EL (cell line): ENCODE measurements around the gene VAT1L.
"Not testable (repeated sequence)": the region's sequence is repeated elsewhere in the genome, so short reads cannot be mapped to it uniquely, and the experiment has no call there.

ENCODE experiments used
- DNase-seq: peaks from one replicate; pipeline ENCODE4 v3.0.0-alpha.2; 2016

The VAT1L gene

DNA sequence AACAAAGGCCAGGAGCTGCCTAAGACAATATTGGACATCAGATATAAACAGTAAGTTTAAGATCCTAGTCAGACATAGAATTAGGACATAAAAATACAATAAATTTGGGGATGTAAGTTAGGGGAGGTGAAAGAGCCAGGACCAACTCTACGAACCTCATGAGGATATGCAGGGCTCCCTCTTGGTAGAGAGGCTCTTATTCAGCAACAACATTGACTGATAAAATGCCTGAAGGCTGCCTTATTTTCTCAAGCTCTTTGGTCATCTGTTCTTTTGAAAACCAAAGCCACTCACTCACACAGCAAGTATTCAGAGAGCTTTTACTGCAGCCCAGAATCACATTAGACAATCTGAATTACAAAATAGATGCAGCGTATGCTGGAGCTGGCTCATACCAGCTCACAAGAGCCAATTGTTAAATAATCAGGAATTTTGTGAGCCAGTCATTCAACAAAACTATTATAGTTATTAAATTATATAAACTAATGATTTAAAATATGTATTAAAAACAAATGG, 125.4 kb downstream of the VAT1L start:
- DNase-seq: no peak

DNA sequence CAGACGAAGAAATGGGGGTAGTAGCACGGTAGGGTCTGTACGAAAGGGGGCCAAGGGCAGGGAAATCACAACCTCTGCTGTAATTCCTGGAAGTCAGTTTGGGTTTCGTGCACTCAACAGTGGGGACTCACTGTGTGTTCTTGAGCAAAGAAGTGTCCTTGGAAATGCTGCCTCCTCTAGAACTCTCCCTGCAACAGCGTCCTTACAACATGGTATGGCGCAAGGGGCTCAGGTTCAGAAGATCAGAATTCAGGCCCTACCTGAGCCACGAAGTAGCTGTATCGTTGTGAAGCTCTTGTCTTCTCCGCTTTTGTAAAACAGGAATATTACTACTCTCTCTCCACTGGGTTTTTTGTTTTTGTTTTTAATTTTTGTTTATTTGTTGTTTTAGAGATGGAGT, 127.7 kb downstream of the VAT1L start:
- no peak for DNase-seq

DNA sequence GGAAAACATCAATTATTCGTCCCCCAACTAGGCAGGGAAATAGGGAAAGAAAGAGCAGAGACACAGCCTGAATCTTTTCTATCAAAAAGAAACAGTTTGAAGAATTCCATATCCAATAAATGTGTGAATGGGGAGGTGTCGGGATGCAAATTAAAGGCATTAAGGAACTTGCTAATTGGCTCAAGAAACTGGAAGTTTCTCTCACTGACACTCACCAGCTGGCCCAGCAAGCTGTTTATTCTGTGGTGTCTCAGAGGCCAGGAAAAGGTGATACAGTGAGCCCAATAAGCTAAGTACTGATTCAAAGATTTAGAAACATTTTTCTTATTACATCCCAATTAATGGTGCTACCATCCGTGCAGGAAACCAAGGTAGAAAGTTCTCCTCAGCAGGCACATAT, 129.6 kb downstream of the VAT1L start:
- no peak for DNase-seq

DNA sequence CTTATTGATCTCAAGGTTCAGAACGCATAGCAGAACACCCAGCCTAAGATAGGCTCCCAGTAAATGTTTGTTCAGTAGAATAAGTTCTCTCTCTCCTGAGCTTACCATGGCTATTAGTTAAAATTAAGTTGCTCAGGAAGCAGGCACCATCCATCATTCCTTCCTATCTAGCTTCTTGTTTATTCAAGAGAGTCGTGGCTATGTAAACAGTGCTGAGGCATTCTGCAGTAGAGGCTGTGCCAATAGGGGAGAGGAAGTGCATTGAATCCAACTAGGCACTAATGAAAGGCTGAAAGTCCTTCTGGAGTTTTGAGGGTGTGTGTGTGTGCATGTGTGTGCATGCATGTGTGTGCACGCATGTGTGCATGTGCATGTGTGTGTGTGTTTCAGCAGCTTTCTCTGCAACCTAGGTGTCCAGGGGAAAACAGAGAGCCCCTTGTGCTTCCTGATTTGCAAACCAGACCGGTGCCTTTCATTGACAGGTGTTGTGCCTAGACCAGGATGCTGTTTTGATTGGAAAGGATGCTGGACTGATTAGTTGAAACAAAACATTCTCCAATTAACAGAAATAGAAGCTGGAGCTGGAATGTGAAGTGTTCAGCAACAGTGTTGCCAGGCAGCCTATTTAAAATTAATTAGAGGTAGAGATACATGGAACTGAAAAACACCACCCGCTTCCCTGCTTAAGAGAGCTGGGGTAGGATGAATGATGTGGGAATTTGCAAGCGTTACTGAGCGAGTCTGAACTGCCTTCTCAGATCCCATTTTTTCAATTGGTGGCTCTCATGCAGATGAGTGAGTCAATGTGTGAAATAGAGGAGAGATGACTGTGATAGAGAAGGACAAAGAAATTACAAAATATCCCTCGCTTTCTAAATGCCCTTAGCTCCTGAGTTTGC, 130.7 kb downstream of the VAT1L start:
- no peak for DNase-seq

DNA sequence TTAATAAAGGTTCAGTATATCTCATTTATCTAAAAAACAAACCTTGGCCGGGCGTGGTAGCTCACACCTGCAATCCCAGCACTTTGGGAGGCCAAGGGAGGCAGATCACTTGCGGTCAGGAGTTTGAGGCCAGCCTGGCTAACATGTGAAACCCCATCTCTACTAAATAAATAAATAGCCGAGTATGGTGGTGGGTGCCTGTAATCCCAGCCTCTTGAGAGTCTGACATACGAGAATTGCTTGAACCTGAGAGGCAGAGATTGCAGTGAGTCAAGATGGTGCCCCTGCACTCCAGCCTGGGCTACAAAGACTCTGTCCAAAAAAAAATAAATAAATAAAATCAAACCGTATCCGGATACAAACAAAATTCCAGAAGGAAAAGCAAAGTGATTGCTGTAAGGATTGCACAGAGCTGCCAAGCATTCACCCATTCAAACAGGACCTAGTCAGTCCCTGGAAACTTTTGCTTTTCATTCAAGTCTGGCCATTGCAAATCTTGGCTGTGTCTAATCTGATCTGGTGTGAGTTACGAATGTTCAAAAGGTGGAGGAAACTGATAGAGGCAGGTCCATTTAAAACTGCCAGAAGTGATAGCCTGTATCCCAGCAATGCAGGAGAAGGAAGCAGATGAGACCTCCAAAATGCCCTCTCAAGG, 131.5 kb downstream of the VAT1L start:
- no peak for DNase-seq

DNA sequence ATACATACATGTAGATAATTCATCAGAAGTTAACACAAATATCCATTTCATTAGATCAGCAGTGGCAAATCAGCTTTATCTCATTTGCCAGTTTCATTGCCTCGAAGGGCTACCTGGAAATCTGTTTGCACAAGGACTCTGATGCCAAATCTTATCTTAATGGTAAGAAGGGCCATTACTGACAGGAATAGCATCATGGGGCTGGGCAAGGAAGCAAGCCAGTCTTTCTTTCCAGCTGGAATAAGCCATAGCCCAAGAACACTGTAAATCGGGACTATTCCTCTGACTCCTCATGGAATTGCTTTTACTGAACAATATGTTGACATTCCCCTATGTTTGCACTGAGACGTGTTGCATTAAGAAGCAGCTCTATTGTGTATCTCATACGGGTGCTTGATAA, 132.6 kb downstream of the VAT1L start:
- no peak for DNase-seq

DNA sequence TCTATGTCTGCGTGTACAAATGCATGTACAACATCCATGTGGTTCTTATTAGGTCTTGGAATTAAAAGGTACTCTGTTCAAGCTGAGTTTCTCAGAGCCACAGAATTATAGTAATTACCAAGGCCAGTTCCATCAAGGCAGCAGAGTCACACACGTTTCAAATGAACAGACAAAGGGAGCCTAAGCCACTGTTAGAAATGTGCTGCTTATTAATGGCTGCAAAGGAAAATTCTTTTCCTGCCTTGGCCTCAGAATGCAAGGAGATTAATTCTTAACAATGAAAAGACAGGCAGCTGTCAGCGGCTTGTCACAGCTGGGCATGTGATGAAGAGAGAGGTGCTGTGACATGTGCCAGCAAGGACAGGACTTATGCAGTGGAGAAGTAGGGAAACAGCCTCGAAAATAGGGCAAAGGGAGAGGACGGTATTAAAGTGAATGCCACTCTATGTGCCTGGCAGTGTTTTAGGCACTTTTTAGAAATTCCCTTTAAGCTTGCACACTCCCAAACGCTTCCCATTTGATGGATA, 133.9 kb downstream of the VAT1L start:
- no peak for DNase-seq

DNA sequence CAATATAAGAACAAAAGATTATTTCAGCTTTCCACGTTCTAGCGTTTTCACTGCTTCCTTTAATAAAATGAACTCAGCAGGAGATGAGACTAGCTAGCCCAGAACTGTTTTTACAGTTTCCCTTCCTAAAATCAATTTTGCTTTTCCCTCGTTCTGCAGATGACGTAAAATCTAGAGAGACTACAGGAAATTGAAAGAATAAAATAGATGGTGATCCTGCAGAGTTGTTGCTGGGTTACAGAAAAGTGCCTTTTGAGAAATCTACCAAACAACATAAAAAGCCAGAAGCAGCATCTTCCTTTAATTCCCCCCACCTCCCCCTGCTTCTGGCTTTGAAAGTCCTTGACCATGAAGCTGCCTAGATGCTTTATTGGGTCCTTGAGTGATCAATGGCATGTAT, 137.2 kb downstream of the VAT1L start:
- DNase-seq: no peak

DNA sequence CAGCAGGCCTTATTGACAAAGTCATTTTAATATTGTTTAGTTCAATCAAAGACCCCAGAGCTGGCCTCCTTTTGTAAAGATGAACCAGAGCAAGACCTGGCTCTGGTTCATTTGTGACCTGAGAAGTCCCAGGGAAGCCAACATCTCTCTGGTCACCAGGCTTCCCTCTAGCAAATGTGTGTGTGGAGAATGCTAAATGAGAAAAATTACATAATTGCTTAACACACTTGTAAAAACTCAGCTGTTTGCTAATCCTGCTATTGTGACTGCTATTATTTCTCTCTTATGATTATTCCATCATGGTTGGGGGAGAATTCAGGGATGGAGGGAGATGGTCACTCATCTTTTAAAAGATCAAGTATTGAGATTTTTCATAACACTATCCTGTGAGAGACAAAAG, 139.7 kb downstream of the VAT1L start:
- DNase-seq: no peak

DNA sequence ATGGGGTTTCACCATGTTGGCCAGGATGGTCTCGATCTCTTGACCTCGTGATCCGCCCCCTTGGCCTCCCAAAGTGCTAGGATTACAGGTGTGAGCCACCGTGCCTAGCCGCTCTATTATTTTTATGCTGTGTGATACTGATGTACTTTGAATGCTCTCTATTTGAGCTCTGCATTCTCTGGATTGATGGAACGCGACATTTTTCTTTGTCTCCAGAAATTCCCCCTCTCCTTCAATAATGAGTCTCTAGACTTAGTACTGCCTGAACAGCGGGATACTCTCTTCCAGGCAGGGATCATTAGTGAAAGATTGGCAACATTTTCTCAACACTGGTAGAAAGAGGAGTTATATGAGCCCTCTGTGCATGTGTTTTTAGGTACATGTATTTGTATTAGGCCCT, 140.6 kb downstream of the VAT1L start:
- DNase-seq: no peak

DNA sequence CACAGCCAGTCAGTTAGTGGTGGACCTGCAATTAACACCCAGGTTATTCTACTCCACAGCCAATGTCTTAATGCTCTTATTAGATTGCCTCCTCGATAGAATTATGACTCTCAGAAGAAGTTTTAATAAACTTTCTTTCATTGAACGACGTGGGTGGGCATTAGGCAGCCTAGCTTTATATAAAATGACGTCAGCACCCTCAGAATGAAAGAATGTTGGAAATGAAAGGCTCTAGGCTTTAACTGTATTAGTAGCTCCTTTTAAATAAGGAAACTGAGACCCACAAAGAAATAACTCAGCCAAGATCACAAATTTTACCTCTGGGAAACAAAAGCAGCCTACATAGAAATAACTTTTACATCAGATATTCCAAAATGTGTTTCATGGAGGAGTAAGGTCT, 142.7 kb downstream of the VAT1L start:
- DNase-seq: no peak

DNA sequence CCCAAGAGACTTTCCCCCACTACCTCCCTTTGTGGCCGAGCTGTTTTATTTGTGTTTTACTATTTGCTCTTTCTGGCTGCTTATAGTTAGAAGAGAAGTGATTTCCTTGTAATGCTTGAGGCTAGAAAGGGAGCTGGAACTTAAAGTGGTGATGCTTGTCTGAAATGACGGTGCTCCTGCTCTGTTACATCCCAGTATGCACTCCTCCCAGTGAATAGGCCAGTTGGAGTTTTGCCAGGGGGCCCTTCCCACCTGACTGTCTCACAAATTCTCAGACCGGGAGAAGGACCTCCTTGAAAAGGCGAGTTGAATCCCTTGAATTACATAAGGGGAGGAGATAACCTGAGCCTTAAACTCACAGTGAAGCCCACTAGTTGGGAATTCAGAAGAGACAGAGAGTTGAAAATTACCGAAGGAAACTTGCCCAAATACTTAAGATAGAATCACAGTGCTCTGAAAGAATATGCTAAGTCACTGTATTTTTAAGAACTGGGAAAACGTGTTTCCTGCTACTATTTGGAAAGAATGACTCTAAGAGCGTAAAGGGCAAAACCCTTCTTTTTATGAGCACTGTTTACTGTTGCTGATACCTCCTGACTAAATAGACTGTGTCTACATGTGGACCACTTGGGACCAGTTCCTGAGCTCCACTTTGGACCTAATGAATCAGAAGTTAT, 149.2 kb downstream of the VAT1L start:
- no peak for DNase-seq

DNA sequence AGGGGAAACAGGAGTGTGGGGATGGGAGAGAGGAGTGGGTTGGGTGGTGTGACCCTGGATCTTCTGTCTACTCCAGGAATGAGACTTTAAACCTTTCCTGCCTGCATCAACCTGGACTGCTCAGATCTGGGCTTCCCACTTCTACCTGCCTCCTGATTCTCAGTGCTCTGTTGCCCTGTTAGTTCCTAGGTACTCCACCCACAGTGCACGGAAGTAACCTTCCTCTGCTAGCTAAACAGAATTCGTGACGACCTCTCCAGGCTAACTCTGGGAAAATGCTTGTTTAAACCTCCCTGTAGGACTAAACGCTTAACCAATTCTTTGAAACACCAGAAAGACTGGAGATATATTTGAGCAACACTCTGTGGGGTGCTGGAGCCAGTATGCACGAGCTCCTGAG, 150.5 kb downstream of the VAT1L start:
- no peak for DNase-seq

DNA sequence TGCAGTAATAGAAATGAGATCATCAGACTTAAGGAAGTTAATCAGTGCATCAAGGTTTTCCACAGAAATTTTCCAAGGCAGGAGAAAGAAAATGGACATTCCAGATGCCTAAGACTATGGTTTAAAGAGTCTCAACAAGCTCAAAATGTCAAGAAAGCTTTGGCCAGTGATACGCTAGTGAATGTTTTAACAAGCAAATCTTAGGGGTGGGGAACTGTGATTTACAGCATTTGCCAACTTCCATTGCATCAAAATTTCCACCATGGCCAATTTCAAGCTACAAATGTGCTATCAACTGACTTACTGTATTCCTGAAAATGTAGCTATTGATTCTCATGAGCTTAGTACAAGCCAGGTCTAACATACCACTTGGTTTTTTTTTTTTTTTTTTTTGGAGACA, 151.6 kb downstream of the VAT1L start:
- no peak for DNase-seq

DNA sequence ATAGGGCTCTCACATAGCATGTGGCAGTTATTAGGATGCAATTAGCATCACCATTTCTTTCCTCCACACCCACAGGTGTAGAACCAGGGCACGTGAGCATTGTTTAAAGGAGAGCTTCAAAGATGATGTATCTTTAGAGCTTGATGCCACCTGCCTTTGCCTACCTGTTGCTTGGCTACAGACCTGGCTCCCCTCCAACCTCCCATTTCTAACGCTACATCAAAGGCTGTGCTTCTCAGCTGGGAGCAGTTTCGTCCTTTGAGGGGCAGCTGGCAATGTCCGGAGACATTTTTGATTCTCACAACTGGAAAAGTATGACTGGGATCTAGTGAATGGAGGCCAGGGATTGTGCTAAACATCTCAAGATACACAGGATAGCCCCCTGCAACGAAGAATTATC, 155.4 kb downstream of the VAT1L start:
- no peak for DNase-seq

DNA sequence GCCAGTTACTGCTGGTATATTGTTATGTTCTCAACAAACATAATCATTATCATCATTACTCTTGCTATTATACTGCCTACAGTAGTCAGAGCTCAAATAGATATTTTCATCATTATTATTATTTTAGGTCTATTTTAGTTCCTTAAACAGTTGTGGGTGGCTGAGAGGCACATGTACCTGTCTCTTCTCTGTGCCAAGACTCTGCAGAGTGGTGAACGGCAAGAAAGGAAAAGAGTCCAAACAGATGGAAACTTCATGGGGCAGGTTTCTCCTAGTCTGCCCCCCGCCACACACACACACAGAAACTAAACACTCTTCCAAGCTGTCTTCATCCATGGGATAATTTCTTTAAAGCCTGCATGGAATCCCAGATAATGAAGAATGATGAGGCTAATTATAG, 156.3 kb downstream of the VAT1L start:
- no peak for DNase-seq

DNA sequence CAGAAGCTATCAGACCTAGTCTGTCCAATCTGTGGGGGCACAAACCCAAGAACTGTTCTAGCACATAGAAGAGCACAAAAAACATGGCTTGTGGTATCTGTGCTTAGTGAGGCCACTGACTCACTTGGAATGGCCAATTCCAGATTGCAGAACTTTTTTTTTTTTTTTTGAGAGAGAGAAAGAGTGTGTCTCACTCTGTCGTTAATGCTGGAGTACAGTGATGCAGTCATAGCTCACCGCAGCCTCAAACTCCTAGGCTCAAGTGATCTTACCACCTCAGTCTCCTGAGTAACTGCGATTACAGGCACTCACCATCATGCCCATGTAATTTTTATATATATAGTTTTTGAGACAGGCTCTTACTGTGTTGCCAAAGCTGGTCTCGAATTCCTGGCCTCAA, 156.8 kb downstream of the VAT1L start:
- DNase-seq: no peak

DNA sequence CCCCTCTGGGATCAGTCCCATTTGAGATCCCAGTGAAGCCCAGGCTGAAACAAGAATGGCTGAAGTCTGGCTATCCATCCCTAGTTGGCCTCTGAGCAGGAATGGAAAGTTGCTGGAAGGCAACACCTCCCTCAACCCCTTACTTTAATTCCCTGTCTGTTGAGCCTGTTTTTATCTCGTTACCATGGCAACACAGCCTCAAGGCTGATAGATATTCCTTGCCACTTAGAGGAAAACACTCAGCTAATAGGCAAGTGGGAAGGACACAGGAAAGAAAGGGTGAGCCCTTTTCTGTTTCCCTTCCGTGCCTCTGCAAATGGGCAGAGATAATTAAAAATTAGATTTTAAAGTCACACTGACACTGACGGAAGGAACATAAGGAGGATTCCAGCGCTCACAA, 158.5 kb downstream of the VAT1L start:
- DNase-seq: no peak

DNA sequence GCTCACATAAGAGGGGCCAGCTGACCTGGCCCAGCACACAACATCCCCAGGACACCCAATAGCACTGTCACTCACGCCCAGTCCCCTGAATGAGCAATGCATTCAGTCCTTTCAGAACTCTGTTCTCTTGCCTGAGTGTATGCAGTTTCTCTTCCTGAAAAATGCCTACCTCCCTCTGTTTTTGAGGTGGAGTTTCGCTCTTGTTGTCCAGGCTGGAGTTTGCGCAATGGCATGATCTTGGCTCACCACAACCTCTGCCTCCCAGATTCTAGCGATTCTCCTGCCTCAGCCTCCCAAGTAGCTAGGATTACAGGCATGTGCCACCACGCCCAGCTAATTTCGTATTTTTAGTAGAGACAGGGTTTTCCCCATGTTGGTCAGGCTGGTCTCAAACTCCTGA, 159.2 kb downstream of the VAT1L start:
- DNase-seq: not testable (repeated sequence)

DNA sequence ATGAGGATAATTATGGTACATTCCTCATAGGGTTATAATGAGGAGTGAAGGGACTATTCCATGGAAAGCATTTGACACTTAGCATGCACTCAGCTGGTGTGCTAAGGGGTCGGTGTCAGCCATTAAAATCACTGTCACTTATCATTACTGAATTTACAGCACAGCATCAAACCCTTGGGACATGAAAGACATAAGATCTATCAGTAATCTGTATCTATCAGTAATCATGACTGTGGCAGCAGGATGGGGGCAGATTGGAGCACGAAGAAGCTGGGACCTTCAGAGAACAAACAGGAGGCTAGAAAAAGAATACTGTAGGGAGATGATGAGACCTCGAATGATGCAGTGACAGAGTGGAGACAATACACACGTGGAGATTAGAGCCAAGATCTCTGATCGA, 160.5 kb downstream of the VAT1L start:
- no peak for DNase-seq

DNA sequence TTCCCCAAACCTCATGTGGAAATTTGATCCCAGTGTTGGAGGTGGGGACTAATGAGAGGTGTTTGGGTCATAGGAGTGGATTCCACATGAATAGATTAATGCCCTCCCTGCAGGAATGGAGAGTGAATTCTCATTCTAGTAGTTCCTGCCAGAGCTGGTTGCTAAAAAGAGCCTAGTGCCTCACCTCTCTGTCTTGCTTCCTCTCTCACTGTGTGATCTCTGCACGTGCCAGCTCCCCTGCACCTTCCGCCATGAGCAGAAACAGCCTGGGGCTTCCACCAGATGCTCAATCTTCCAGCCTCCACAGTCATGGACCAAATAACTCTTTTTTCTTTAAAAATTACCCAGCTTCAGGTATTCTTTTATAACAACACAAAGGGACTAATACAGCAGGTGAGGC, 161.1 kb downstream of the VAT1L start:
- DNase-seq: no peak

DNA sequence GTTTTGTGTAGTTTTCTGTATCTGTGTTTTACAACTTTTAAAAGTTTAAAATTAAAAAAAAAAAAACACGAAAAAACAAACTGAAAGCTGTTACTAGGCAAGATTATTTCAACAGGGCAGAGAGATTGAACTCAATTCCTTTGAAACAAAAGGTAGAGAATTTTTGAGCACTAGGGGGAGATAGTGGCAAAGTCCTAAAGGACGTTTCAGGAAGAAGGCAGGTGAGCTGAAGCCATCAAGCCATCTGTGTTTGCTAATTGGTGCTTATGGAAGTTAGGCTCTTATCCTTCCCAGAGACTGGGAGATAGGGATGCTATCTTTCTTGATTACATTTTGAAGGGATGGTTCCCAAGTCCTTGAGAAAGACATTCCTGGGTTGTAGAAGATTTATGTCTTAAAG, 163.4 kb downstream of the VAT1L start:
- no peak for DNase-seq

DNA sequence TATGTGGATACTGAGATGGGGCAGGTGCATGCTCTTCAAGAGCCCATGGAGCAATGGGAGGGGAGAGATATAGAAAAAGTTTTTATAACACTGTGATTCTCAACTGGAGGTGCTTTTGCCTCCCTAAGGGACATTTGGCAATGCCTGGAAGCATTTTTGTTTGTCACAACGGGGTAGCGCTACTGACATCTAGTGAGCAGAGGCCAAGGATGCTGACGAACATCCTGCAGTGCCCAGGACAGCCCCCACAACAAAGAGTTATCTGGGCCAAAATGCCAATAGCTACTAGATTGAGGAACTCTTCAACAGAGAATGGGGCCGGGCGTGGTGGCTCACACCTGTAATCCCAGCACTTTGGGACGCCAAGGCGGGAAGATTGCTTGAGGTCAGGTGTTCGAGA, 166.8 kb downstream of the VAT1L start:
- no peak for DNase-seq

DNA sequence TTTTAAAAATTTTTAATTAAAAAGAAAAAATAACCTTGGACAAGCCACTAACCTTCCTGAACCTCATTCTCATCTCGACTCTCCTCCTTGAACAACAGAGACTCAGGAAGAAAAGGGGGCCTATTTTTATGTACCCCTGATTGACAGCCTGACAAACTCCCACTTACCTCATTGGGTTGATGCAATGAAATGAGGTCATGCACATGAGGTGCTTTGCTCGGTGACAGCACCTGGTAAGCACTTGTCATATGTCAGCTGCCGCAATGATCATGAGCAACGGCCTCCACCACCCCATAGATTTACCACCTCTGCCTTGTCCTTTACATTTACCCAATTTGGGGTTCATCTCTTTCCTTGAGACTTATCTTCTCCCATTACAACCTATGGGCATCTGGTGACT, 167.9 kb downstream of the VAT1L start:
- no peak for DNase-seq
